DMS153 treated with DMSO at 0.1 percent for 48 hours (cell line): Measurements from ENCODE around the gene UBAP2.

Experiments
- DNase-seq: peaks from one replicate; lab custom pipeline; 2025; ENCODE audit not compliant: unreplicated experiment; lab: John Stamatoyannopoulos, UW

UBAP2 gene, protein sequence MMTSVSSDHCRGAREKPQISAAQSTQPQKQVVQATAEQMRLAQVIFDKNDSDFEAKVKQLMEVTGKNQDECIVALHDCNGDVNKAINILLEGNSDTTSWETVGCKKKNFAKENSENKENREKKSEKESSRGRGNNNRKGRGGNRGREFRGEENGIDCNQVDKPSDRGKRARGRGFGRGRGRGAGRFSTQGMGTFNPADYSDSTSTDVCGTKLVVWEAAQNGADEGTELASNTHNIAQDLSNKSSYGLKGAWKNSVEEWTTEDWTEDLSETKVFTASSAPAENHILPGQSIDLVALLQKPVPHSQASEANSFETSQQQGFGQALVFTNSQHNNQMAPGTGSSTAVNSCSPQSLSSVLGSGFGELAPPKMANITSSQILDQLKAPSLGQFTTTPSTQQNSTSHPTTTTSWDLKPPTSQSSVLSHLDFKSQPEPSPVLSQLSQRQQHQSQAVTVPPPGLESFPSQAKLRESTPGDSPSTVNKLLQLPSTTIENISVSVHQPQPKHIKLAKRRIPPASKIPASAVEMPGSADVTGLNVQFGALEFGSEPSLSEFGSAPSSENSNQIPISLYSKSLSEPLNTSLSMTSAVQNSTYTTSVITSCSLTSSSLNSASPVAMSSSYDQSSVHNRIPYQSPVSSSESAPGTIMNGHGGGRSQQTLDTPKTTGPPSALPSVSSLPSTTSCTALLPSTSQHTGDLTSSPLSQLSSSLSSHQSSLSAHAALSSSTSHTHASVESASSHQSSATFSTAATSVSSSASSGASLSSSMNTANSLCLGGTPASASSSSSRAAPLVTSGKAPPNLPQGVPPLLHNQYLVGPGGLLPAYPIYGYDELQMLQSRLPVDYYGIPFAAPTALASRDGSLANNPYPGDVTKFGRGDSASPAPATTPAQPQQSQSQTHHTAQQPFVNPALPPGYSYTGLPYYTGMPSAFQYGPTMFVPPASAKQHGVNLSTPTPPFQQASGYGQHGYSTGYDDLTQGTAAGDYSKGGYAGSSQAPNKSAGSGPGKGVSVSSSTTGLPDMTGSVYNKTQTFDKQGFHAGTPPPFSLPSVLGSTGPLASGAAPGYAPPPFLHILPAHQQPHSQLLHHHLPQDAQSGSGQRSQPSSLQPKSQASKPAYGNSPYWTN

DNA sequence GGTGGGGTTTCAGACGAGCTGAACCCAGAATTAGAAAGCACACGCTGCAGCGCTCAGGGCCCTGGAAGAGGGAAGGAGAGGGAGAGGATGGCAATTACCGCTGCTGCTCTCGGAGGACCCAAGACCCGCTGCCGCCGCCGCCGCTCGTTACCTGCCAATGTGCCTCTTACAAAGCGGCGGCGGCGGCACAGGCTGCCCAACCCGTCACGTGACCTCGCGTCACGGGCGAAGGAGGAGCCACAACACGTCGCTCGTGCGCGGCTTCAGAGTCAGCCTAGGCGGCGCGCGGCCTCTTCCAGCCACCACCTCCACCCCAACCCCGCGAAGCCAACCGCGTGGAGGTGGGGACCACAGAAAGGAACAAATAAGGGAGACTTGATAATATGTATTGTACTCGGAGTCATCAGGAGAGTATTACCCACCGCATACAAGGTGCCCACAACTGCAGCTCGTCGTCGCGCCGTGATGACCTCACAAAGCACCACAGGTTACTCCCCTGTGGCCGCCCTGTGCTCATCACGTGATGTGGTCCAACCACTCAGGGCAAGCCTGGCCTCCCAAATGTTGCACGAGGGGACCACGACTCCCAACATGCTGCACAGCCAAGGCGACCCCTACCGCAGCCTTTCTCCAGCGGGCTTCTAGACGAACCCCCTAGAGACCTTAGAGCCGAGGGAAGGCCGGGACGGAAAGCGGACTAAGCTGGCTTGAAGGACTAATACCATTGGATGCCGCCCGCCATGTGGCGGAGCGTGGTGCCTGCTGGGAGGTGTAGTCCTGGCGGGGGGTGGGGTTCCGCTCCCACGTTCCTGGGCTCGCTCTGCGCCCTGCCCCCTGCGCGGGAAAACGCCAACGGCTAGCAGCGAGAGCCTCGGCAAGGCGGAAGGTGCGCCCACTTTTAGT lies at the start of gene UBAP2:
TSS of gene UBAP2 (minus strand) at position 161 of the 903 bp plus-strand sequence. CDS start 31,739 bp downstream, outside the sequence.
- DNase-seq = peak; percentile 99

- DNase-seq = no peak
Observed at GRCh38 chr9:34098307-34098706, 49.6 kb upstream of the UBAP2 start.

DNA sequence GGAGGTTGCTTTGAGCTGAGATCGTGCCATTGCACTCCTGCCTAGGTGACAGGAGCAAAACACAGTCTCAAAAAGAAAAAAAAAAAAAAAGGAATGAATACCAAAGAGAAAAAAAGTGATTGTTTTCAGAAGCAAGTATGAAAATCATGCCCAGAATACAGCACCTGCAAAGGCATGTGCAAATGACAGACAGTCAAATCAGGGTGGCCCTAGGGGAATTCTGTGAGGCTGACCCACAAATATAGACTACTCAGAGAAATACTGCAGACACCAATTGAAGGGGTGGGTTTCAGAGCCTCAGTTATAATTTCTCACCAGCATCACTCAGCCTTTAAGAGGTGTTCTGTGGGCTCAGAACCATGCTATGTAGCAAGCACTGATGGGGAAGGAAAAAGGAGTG lies 49.2 kb upstream of the UBAP2 start:
- DNase-seq = no peak

- no peak for DNase-seq
Observed at GRCh38 chr9:34096751-34097150, 48.1 kb upstream of the UBAP2 start.

DNA sequence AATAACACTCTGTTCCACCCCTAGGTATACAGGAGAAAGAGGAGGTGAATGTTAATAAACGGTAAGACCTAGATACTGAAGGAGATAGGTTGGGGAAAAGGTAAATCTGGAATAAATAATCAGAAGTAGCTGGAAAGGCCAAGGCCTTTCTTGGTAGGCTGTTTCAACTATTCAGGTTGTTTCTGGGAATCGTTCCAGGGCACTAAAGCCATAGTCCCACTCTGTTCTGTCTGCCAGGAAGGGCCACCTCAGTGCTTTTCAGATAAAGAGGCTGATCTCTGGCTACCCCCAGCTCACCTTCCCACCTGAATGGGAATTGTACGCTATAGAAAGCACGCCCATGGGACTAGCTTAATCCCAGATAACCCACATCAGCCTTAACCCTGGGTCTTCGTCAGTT lies 44.9 kb upstream of the UBAP2 start:
- DNase-seq = no peak

GRCh38 chr9:34089311-34089710 lies 40.6 kb upstream of the UBAP2 start:
- DNase-seq = no peak

GRCh38 chr9:34087370-34087769 lies 38.7 kb upstream of the UBAP2 start:
- no peak for DNase-seq

DNA sequence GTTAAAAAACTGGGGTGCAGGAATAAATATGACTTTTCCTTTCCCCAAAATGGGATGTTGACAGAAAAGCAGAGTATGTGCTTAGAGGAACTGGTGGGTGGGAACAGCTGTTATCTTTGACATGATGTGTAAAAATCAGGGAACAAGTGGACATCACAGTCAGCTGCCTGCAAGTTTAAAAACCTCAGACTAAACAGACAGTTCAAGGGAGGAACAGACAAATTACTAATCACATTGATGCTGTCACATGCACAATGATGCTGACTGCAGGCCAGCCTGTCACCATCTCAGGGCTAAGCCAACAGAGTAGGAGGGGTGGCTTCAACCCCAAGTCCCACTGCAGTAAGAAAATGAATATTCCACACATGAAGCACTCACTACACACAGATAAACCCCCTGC lies 38.2 kb upstream of the UBAP2 start:
- no peak for DNase-seq

GRCh38 chr9:34085581-34086500 lies 37.2 kb upstream of the UBAP2 start:
- no peak for DNase-seq

DNA sequence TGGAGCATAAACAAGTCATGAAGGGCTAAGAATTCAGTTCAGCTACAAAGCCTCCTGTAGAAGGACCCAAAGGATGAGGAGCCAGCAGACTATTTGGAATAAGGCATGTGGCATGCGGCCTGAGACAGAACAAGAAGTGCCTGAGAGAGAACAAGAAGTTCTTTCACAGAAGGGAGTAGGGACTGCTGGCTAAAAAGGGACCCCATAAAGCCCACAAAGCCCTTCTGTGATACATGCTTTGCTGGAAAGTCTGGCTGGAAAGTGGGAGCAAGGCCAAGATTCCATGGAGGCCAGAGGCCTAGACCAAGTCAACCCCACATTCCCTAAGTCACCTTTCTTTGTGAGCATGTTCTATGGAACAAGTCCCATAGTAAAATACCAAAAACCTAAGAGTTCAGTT lies 35.9 kb upstream of the UBAP2 start:
- DNase-seq = no peak

- no peak for DNase-seq
Observed at GRCh38 chr9:34079181-34079580, 30.5 kb upstream of the UBAP2 start.

GRCh38 chr9:34072868-34073590 lies 24.3 kb upstream of the UBAP2 start:
- peak; percentile 9 for DNase-seq

GRCh38 chr9:34072410-34072809 lies 23.7 kb upstream of the UBAP2 start:
- DNase-seq = no peak

- no peak for DNase-seq
Observed at GRCh38 chr9:34070606-34071324, 22.1 kb upstream of the UBAP2 start.

- no peak for DNase-seq
Observed at GRCh38 chr9:34069831-34070230, 21.1 kb upstream of the UBAP2 start.

DNA sequence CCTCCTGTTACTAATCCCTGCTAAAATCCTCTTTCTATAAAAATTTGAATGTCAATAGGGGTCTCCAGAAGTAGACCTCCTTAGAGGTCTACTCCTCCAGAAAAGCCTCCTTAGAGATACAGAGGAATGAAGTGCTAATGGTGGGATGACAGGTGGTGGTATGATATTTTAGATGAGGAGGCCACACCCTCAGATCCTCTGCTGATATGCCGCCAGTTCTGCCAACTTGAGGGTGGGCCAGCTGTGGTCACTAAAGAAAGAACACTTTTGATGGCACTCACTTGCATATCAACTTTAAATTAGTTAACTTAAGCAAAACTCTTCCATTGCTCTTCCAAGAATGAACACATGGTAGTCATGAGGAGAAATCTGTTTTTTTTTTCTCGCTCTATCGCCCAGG lies 16.9 kb upstream of the UBAP2 start:
- no peak for DNase-seq

- no peak for DNase-seq
Observed at GRCh38 chr9:34059954-34060353, 11.3 kb upstream of the UBAP2 start.

- no peak for DNase-seq
Observed at GRCh38 chr9:34059281-34059680, 10.6 kb upstream of the UBAP2 start.
